ENCODE data around the gene TRMT10B. TPM values are rescaled to one million over a fixed set of nuclear protein-coding genes. Genes with fewer than 3 reads are reported as not detected.
"Not testable (repeated sequence)": the region's sequence is repeated elsewhere in the genome, so short reads cannot be mapped to it uniquely, and the experiment has no call there.

Gene TRMT10B
- total and polyA plus RNA-seq, 2 donors from 2014 or later = 5.2 to 12.4 TPM

DNA sequence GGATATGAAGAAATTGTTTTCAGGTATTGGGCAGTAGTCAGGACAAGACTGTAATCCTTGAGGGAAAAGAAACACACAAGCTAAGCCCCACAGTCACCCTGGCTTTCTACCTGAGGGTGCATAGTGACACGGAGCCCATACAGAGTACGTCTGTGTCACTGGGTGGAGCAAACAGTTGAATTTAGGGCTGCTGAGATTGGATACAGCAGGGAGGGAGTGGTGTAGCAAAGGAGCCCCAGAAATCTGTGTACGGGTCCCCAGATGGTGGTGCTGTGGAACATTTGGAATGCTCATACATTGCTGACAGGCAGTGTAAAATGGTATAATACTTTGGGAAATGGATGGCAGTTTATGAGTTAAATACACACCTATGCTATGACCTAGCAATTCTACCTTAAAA lies 5.1 kb downstream of the TRMT10B start:
- no peaks in the 10 kb centered on the region for H3K36me3 ChIP-seq (ENCODE audit: control insufficient read depth in 2 of 3, insufficient read depth in 3 of 3, low read length in 3 of 3)
- intact Hi-C loops (cut with DNase I) = no loop called here
- no peak for TF ChIP-seq CTCF (IDR thresholded peaks at IDR 0.05; ENCODE audit: borderline replicate concordance, extremely low read depth, insufficient read depth)
- no peaks in the 10 kb centered on the region for H3K27me3 ChIP-seq (ENCODE audit: control insufficient read depth, insufficient read depth, low read length)
- peaks cover 2 to 5% (median 4%) of the 10 kb centered on the region in 3 donors for H3K4me1 ChIP-seq (ENCODE audit: control insufficient read depth in 2 of 3, insufficient read depth in 2 of 3, low read depth in 1 of 3, low read length in 3 of 3)
- no peak overlapping the region for H3K9ac ChIP-seq (ENCODE audit: low read length in 3 of 3)
- no peak overlapping the region for H3K27ac ChIP-seq (ENCODE audit: low read depth in 2 of 2, low read length in 2 of 2)
- no peak for FAIRE-seq
- no peak overlapping the region for H3K4me3 ChIP-seq (ENCODE audit: low read length in 3 of 3)
- H3K9me3 ChIP-seq (ENCODE audit: control insufficient read depth in 2 of 3, insufficient read depth in 1 of 3, low read length in 3 of 3) = no peaks in the 10 kb centered on the region
- no peak for DNase-seq

DNA sequence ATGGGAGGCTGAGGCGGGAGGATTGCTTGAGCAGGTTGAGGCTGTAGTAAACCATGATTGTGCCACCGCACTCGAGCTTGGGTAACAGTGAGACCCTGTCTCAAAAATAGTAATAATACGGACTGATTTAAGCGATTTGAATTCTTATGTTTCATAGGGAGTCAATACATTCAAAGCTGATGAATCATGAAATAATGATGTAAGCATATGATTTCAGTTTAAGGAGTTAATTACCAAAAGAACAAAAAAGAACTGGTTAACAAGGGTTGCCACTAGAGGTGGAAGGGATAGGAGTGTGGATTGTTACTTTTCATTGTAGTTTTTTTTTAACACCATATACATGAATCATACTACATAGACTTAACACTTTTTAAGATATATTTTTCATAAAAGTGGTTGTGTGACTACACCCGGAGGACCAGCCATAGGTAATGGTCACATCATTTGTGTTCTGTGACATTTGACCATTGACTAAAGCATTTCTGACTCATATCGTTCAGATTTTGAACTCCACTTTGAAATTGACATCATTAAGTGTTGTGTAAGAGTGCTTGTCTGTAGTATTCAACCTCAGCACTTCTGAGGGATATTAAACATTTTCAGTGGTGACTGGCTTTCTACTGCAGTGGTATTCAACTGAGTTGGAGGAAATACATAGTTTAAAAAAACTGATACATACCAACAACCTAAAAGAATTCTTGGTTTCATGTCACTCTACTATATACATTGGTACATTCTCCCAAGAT lies 7.0 kb downstream of the TRMT10B start:
- intact Hi-C loops (cut with DNase I) = no loop called here
- Histone ChIP-seq H3K36me3 (ENCODE audit: control insufficient read depth in 2 of 3, insufficient read depth in 3 of 3, low read length in 3 of 3) (peaks cover 0 to 2% (median 0%) of the 10 kb centered on the region in 3 donors), H3K4me1 (ENCODE audit: control insufficient read depth in 2 of 3, insufficient read depth in 2 of 3, low read depth in 1 of 3, low read length in 3 of 3) (no peaks in the 10 kb centered on the region), H3K9ac (ENCODE audit: low read length in 3 of 3) (no peak overlapping the region), H3K4me3 (ENCODE audit: low read length in 3 of 3) (no peak overlapping the region), H3K27ac (ENCODE audit: low read depth in 2 of 2, low read length in 2 of 2) (no peak overlapping the region), H3K27me3 (ENCODE audit: control insufficient read depth, insufficient read depth, low read length) (no peaks in the 10 kb centered on the region), H3K9me3 (ENCODE audit: control insufficient read depth in 2 of 3, insufficient read depth in 1 of 3, low read length in 3 of 3) (no peaks in the 10 kb centered on the region)
- DNase-seq = no peak
- TF ChIP-seq CTCF (IDR thresholded peaks at IDR 0.05; ENCODE audit: borderline replicate concordance, extremely low read depth, insufficient read depth) = no peak
- FAIRE-seq = no peak

DNA sequence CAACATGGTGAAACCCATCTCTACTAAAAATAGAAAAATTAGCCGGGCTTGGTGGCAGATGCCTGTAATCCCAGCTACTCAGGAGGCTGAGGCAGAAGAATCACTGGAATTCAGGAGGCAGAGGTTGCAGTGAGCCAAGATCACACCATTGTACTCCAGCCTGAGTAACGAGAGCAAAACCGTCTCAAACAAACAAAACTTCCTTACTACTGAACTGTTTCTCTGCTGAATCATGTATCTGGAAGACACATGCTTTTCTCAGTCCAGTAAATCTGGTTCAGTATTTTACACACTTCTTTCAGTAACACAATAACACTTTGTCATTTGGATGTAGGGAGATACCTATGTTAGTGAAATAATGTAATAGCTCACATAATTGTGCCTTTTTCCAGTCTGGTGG lies 7.9 kb downstream of the TRMT10B start:
- no peak overlapping the region for H3K9ac ChIP-seq (ENCODE audit: low read length in 3 of 3)
- TF ChIP-seq CTCF (IDR thresholded peaks at IDR 0.05; ENCODE audit: borderline replicate concordance, extremely low read depth, insufficient read depth) = no peak
- H3K4me3 ChIP-seq (ENCODE audit: low read length in 3 of 3) = no peak overlapping the region
- DNase-seq (no peak), FAIRE-seq (no peak)
- intact Hi-C loops (cut with DNase I) = no loop called here
- no peaks in the 10 kb centered on the region for H3K9me3 ChIP-seq (ENCODE audit: control insufficient read depth in 2 of 3, insufficient read depth in 1 of 3, low read length in 3 of 3)
- H3K4me1 ChIP-seq (ENCODE audit: control insufficient read depth in 2 of 3, insufficient read depth in 2 of 3, low read depth in 1 of 3, low read length in 3 of 3) = no peaks in the 10 kb centered on the region
- H3K36me3 ChIP-seq (ENCODE audit: control insufficient read depth in 2 of 3, insufficient read depth in 3 of 3, low read length in 3 of 3) = peaks cover 0 to 2% (median 0%) of the 10 kb centered on the region in 3 donors
- H3K27ac ChIP-seq (ENCODE audit: low read depth in 2 of 2, low read length in 2 of 2) = no peak overlapping the region
- H3K27me3 ChIP-seq (ENCODE audit: control insufficient read depth, insufficient read depth, low read length) = no peaks in the 10 kb centered on the region

- H3K4me3 ChIP-seq (ENCODE audit: low read length in 3 of 3); H3K9ac ChIP-seq (ENCODE audit: low read length in 3 of 3); H3K36me3 ChIP-seq (ENCODE audit: control insufficient read depth in 2 of 3, insufficient read depth in 3 of 3, low read length in 3 of 3); H3K27me3 ChIP-seq (ENCODE audit: control insufficient read depth, insufficient read depth, low read length); intact Hi-C loops (cut with DNase I); H3K9me3 ChIP-seq (ENCODE audit: control insufficient read depth in 2 of 3, insufficient read depth in 1 of 3, low read length in 3 of 3); FAIRE-seq; DNase-seq; H3K4me1 ChIP-seq (ENCODE audit: control insufficient read depth in 2 of 3, insufficient read depth in 2 of 3, low read depth in 1 of 3, low read length in 3 of 3); H3K27ac ChIP-seq (ENCODE audit: low read depth in 2 of 2, low read length in 2 of 2): not testable (repeated sequence)
These were observed 11.7 kb downstream of the TRMT10B start for GRCh38 chr9:37765263-37765662.
